ENCODE measurements around the gene CHRNA9. TPM values are rescaled to one million over a fixed set of nuclear protein-coding genes. Genes with fewer than 3 reads are reported as not detected.

The CHRNA9 gene
- total and polyA plus RNA-seq, 2 experiments from 2014 or later: 0.58 to 5.7 TPM

GRCh38 chr4:40311811-40312346 is 23.3 kb upstream of the CHRNA9 start:
- peaks cover 41% of the 10 kb centered on the region for H3K4me1 Mint-ChIP-seq
- Histone ChIP-seq H3K9me2 (ENCODE audit: insufficient read depth) (no peaks in the 10 kb centered on the region), H3K4me2 (no peak overlapping the region), H3F3A (replicated peaks; ENCODE audit: low read depth) (peaks cover 3% of the 10 kb centered on the region; the same call in 1 of the 2 replicates), H4K20me1 (replicated peaks; ENCODE audit: insufficient read depth) (no peaks in the 10 kb centered on the region), H2AFZ (peak overlapping the region; percentile 8; the same call in 1 of the 2 replicates), H3K27me3 (ENCODE audit: insufficient read depth) (no peaks in the 10 kb centered on the region), H3K79me2 (replicated peaks; ENCODE audit: insufficient read depth) (no peaks in the 10 kb centered on the region), H3K36me3 (ENCODE audit: insufficient read depth) (no peaks in the 10 kb centered on the region), H3K4me3 (no peak overlapping the region), H3K4me1 (ENCODE audit: insufficient read depth) (peaks cover 32% of the 10 kb centered on the region), H3K27ac (ENCODE audit: low read depth) (no peak overlapping the region)
- TF ChIP-seq CREB1 (CRISPR knock-in tag; IDR thresholded peaks at IDR 0.05; ENCODE audit: low read depth): no peak
- no peak for TF ChIP-seq CTCF (conservative IDR thresholded peaks at IDR 0.05; ENCODE audit: low read depth in 2 of 2)
- ATAC-seq (no peak), DNase-seq (ENCODE audit: low spot score) (no peak)
- H3K9me3 Mint-ChIP-seq: no peaks in the 10 kb centered on the region
- peak overlapping the region; percentile 30; the same call in 1 of the 2 replicates for H3K27ac Mint-ChIP-seq
- H3K27me3 Mint-ChIP-seq (ENCODE audit: insufficient read depth, low read depth, poor library complexity): peaks cover 9% of the 10 kb centered on the region
- no peak overlapping the region for H3K4me3 Mint-ChIP-seq
- H3K36me3 Mint-ChIP-seq (ENCODE audit: low read depth): no peaks in the 10 kb centered on the region

- ATAC-seq: no peak
- Mint-ChIP-seq H3K36me3 (ENCODE audit: low read depth) (no peaks in the 10 kb centered on the region), H3K4me3 (no peak overlapping the region), H3K4me1 (peaks cover 26% of the 10 kb centered on the region; the same call in 2 of the 3 replicates), H3K9me3 (no peaks in the 10 kb centered on the region), H3K27ac (no peak overlapping the region), H3K27me3 (ENCODE audit: insufficient read depth, low read depth, poor library complexity) (peaks cover 4% of the 10 kb centered on the region)
- DNase-seq (ENCODE audit: low spot score): no peak
- Histone ChIP-seq H3K4me2 (no peak overlapping the region), H3K27me3 (ENCODE audit: insufficient read depth) (no peaks in the 10 kb centered on the region), H3K27ac (ENCODE audit: low read depth) (no peak overlapping the region), H2AFZ (no peak overlapping the region), H3K36me3 (ENCODE audit: insufficient read depth) (no peaks in the 10 kb centered on the region), H3K4me1 (ENCODE audit: insufficient read depth) (peaks cover 18% of the 10 kb centered on the region), H3K4me3 (no peak overlapping the region), H4K20me1 (replicated peaks; ENCODE audit: insufficient read depth) (no peaks in the 10 kb centered on the region), H3K9me2 (ENCODE audit: insufficient read depth) (no peaks in the 10 kb centered on the region), H3K79me2 (replicated peaks; ENCODE audit: insufficient read depth) (no peaks in the 10 kb centered on the region), H3F3A (replicated peaks; ENCODE audit: low read depth) (no peaks in the 10 kb centered on the region)
- TF ChIP-seq JUNB (IDR thresholded peaks at IDR 0.05; ENCODE audit: unreplicated experiment) (no peak), REST (IDR thresholded peaks at IDR 0.05; ENCODE audit: unreplicated experiment) (no peak), ZNF114 (CRISPR knock-in tag; IDR thresholded peaks at IDR 0.05) (no peak), ZNF331 (CRISPR knock-in tag; IDR thresholded peaks at IDR 0.05; ENCODE audit: low read depth) (no peak), ZNF462 (CRISPR knock-in tag; IDR thresholded peaks at IDR 0.05) (no peak), ETS1 (IDR thresholded peaks at IDR 0.05) (no peak)
Measured at GRCh38 chr4:40314951-40315350, 20.2 kb upstream of the CHRNA9 start.
